ENCODE results near the gene HYAL2. TPM values are rescaled to one million over a fixed set of nuclear protein-coding genes. Genes with fewer than 3 reads are reported as not detected.

Gene HYAL2
- total and polyA plus RNA-seq, 9 of the 15 experiments (the other 6 are each of a cell fraction or from before 2014, with no cell fraction given), result 0.36 to 22.7 (median 11.4) TPM; not detected in 1

GRCh38 chr3:50299638-50299928, 23.0 kb downstream of the HYAL2 start (continued):
- TF ChIP-seq, protein P1, sequence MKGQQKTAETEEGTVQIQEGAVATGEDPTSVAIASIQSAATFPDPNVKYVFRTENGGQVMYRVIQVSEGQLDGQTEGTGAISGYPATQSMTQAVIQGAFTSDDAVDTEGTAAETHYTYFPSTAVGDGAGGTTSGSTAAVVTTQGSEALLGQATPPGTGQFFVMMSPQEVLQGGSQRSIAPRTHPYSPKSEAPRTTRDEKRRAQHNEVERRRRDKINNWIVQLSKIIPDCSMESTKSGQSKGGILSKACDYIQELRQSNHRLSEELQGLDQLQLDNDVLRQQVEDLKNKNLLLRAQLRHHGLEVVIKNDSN (CRISPR knock-in tag; IDR thresholded peaks at IDR 0.05), result peak; percentile 49; the same call in 1 of the 2 replicates
- TF ChIP-seq MEF2A (IDR thresholded peaks at IDR 0.05; ENCODE audit: control insufficient read depth, low read depth, low read length) (no peak), RBM25 (IDR thresholded peaks at IDR 0.05; ENCODE audit: low read depth, low read length, severe bottlenecking) (no peak), KLF1 (tag; IDR thresholded peaks at IDR 0.05) (peak; percentile 32; the same call in 1 of the 2 replicates), E2F8 (IDR thresholded peaks at IDR 0.05; ENCODE audit: low read depth, partially characterized antibody) (no peak), PTRF (tag; IDR thresholded peaks at IDR 0.05) (no peak), GATAD2A (IDR thresholded peaks at IDR 0.05) (no peak), ZNF584 (CRISPR knock-in tag; IDR thresholded peaks at IDR 0.05; ENCODE audit: low read depth) (no peak), HLTF (IDR thresholded peaks at IDR 0.05) (no peak), THRAP3 (IDR thresholded peaks at IDR 0.05; ENCODE audit: borderline replicate concordance) (no peak), MEIS2 (IDR thresholded peaks at IDR 0.05; ENCODE audit: partially characterized antibody) (peak; percentile 61), TARDBP (IDR thresholded peaks at IDR 0.05) (peak; percentile 75), ZNF717 (CRISPR knock-in tag; IDR thresholded peaks at IDR 0.05) (no peak), ZNF23 (CRISPR knock-in tag; IDR thresholded peaks at IDR 0.05) (no peak), ZNF174 (CRISPR knock-in tag; IDR thresholded peaks at IDR 0.05) (no peak), CBX3 (IDR thresholded peaks at IDR 0.05; ENCODE audit: borderline replicate concordance in 1 of 2, low read length in 2 of 2) (no peak), RNF2 (IDR thresholded peaks at IDR 0.05) (0 out of 2 replicates have a peak, but pooled peaks have one; percentile 22), ETS2 (tag; IDR thresholded peaks at IDR 0.05; ENCODE audit: borderline replicate concordance, poor library complexity, severe bottlenecking) (no peak), ATF7 (IDR thresholded peaks at IDR 0.05) (peak; percentile 93), ZFX (CRISPR knock-in tag; IDR thresholded peaks at IDR 0.05) (peak; percentile 77), POLR2AphosphoS2 (IDR thresholded peaks at IDR 0.05; ENCODE audit: low read length) (peak; percentile 21; the same call in 1 of the 2 replicates), MLLT1 (IDR thresholded peaks at IDR 0.05) (no peak), KDM4B (IDR thresholded peaks at IDR 0.05; ENCODE audit: borderline replicate concordance in 2 of 2, low read depth in 1 of 2) (no peak), TBL1XR1 (IDR thresholded peaks at IDR 0.05; ENCODE audit: low read length in 2 of 2) (no peak)
